GM15510 (cell line): ENCODE measurements around the gene VPS13A.

Experiments used
- POLR2A ChIP-seq: IDR thresholded peaks from 3 replicates; pipeline ENCODE4 v1.6.1; 2011; ENCODE audit warnings: borderline replicate concordance; ENCODE audit not compliant: insufficient read length; ENCODE audit errors: extremely low read depth

The VPS13A gene

DNA sequence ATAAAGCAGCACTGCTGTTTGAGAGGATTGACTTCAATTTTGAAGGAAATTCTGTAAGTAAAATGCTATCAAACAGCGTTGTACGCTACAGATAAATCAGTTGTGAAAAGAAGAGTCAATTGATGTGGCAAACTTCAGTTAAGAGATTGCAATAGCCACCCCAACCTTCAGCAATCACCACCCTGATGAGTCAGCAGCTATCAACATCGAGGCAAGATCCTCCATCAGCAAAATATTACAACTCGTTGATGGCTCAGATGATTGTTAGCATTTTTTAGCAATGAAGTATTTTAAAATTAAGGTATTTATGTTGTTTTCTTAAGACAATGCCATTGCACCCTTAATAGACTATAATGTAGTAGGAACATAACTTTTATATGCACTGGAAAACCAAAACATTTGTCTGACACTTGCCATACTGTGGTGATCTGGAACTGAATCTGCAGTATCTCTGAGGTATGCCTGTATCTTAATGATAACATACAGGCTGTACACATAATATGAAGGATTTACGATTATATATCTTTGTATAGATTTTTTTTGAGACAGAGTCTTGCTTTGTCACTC lies 47.5 kb downstream of the VPS13A start:
- TF ChIP-seq POLR2A: no peak

DNA sequence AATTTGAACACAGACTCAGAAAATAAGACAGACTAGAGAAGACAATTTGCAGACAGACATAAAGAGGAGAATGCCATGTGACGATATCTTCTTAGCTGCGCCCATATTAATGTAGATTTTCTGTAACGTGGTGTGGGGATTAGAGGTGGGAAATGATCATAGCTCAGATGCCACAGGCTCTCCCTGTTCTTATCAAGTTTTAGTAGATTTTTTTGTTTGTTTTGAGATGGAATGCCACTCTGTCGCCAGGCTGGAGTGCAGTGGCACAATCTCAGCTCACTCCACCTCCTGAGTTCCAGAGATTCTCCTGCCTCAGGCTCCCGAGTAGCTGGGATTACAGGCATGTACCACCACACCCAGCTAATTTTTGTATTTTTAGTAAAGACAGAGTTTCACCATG lies 59.4 kb downstream of the VPS13A start:
- no peak for TF ChIP-seq POLR2A

DNA sequence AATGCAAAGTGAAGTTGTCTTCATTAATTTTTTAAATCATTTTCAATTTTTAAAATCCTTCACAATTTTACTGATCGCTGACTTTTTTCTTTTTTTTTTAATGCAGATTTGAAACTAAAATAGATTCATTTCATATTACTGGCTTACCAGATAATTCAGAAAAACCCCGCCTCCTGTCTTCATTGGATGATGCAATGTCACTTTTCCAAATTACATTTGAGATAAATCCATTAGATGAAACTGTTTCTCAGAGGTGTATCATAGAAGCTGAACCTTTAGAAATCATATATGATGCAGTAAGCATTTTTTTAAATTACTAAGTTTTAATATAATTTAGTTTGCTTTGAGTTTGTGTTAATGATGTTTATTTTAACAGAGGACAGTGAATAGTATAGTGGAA lies 60.6 kb downstream of the VPS13A start:
- TF ChIP-seq POLR2A: no peak

DNA sequence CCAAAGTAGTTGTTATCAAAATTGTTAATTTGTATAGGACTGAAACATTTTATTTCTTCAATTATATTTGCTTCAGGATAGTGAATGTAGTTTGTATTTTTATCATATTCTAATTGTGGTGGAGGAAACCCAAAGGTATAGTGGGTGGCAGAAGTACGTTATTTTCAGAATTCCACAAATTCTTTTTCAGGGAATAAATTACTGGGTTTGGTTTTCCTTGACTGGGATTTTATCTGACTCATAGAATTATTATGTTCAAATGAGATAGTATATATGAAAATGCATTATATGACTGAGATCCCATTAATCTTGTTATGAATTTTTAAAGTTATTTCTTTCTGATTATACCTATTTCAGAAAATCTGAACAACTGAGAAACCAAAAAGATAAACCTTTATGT lies 73.7 kb downstream of the VPS13A start:
- no peak for TF ChIP-seq POLR2A

DNA sequence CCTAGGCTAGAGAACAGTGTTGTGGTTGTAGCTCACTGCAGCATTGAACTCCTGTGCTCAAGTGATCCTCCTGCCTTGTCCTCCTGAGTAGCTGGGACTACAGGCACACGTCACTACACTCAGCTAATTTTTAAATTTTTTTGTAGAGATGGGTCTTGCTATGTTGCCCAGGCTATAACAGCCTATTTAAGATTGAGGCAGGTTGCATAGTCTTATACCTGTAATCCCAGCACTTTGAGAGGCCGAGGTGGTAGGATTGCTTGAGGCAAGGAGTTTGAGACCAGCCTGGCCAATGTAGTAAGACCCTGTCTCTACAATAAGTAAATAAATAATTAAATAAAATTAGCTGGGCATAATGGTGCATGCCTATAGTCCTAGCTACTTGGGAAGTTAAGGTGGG lies 79.9 kb downstream of the VPS13A start:
- no peak for TF ChIP-seq POLR2A

DNA sequence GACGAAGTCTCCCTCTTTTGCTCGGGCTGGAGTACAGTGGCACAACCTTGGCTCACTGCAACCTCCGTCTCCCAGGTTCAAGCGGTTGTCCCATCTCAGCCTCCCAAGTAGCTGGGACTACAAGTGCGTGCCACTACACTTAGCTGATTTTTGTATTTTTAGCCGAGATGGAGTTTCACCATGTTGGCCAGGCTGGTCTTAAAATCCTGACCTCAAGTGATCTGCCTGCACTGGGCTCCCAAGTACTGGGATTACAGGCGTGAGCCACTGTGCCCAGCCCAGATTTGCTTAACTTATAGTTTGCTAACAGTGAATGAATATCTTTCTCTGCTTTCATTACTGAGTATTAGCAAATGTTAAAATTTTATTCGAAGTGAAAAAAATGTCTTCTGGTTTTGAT lies 84.3 kb downstream of the VPS13A start:
- no peak for TF ChIP-seq POLR2A

DNA sequence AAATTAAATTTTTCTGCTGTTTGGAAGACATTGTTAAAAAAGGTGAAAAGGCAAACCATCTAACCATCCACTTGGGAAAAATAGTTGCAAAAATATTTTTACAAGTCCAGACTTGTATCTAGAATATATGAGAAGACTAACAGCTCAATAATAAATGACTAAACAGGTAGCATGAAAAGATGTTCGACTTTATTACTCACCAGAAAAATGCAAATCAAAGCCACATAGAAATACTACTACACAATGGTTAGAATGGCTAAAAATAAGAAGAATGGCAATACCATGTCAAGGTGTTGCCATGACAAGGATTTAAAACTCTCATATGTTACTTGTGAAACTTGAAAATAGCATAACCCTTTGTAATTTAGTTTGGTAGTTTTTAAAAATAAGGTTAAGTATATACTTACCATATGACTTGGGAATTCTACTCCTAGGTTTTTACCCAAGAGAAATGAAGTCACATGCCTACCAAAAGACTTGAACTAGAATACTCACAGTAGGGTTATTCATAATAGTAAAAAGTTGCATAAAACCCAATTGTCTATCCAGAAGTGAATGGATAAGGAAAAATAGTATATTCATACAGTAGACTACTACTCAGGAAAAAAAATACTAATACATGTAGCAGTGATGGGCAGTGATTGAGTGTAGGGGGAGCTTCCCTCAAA lies 93.8 kb downstream of the VPS13A start:
- TF ChIP-seq POLR2A: no peak

DNA sequence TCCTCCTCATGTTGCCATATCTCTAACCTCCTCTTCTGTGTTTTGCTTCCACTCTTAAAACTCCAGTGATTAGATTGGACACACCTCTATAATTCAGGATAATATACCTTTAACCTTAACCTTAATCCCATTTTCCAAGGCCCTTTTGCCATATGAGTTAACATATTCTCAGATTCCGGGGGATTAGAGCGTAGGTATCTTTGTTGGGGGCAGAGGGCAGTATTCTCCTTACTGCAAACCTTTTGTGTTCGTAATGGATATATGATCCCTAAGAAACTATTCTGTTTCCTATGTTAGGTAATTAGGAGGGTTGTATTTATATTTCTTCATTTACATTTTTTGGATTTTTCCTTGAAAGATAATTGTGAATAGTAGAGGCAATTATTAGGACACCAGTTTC lies 99.5 kb downstream of the VPS13A start:
- TF ChIP-seq POLR2A: no peak

DNA sequence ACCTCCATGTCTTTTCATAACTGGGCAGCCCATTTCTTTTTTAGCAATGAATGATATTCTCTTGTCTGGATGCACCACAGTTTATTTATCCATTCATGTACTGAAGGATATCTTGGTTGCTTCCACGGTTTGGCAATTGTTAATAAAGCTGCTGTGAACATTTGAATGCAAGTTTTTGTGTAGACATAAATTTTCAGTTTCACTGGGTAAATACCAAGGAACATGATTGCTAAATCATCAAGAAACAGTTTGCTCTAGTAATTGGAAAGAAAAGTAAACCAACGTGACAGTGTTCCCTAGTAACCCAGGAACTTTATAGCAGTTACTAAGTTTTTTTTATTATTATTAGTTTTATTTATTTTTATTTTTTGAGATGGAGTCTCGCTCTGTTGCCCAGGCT lies 100.4 kb downstream of the VPS13A start:
- no peak for TF ChIP-seq POLR2A

DNA sequence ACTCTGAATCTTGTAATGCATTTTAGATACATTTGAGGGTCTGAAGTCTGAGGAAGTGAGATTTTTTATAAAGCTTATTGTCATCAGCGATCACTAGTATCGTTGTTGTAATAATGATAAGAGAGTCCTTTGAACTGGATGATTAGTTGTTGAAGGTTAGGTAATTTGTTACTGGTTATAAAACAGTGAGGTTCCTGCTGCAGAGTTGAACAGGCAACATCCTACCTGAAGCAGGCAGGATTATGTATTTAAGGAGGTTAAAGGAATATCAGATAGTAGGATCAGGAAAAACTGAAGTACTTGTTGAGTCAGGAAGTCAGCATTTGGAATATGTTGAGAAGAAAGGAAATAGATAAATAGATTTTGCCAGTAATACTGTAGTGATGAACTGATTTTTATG lies 106.7 kb downstream of the VPS13A start:
- TF ChIP-seq POLR2A: no peak

DNA sequence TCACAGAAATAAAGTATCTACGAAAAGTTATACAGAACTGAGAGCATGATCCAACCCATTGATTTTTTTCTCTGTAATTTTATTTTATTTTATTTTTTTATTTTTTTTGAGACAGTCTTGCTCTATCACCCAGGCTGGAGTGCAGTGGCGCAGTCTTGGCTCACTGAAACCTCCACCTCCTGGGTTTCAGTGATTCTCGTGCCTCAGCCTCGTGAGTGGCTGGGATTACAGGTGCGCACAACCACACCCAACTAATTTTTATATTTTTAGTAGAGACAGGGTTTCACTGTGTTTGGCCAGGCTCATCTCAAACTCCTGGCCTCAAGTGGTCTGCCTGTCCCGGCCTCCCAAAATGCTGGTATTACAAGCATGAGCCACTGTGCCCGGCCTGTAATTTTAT lies 107.3 kb downstream of the VPS13A start:
- no peak for TF ChIP-seq POLR2A

DNA sequence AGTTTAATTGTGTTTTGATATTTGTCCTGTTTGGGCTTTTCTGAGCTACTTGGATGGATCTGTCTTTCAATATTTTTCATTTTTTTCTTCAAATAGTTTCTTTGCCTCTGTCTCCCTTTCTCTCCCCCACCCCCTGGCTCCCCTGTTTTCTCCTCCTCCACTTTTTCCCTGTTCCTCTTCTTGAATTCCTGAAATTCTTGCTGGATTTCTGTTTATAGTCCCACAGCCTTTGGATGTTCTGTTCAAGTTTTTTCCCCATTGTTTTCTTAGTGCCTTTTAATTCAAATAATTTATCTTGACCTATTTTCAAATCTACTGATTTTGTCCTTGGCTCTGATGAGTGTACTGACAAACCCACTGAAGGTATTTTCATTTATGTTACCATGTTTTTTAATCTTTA lies 113.0 kb downstream of the VPS13A start:
- TF ChIP-seq POLR2A: no peak

DNA sequence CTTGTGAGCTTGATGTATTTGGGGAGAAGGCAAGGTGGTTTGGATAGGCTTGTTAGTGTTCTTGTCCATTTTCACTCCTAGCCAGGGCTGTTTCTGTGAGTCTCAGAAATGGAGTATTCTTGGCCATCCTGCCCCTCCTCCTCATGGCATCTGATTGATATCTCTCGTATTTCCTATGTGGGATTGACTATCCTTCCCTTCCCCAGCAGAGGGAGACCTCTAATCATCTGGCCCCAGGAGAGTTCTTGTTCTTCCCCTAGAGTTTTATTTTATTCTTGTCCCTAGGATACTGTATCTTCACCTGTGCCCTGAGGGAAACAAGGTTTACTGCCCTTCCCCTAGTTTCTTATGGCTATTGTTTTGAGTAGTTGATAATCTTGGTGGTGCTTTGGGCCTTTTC lies 114.4 kb downstream of the VPS13A start:
- TF ChIP-seq POLR2A: no peak

DNA sequence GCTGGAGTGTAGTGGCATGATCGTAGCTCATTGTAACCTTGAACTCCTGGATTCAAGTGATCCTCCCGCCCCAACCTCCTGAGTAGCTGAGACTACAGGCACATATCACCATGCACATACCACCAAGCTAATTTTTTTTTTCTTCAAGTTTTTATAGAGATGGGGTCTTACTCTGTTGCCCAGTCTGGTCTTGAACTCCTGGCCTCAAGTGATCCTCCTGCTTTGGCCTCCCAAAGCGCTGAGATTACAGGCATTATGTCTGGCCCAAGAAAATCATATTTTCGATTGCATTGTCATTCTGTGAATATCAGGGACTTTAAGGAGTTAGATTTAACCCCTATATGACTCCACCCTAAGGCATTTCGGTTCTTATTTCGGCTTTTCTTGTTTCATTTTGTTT lies 116.6 kb downstream of the VPS13A start:
- TF ChIP-seq POLR2A: no peak

DNA sequence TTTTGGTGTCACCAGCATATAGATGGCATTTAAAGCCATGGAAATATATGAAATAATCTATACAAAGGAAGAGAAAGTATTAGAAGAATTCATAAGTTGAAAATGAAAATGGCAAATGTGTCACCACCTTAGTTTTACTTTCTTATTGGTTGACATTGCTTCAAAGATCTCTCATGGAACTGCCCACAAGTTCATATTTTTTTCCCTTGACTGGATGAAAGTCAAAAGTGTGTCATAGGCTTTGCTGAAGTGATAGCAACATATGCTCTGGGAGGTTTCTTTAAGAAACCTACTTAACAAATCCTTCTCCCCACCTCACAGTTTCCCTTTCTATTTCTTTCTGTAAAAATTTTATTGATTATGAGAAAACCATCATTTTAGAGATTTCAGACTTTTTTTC lies 127.2 kb downstream of the VPS13A start:
- no peak for TF ChIP-seq POLR2A

DNA sequence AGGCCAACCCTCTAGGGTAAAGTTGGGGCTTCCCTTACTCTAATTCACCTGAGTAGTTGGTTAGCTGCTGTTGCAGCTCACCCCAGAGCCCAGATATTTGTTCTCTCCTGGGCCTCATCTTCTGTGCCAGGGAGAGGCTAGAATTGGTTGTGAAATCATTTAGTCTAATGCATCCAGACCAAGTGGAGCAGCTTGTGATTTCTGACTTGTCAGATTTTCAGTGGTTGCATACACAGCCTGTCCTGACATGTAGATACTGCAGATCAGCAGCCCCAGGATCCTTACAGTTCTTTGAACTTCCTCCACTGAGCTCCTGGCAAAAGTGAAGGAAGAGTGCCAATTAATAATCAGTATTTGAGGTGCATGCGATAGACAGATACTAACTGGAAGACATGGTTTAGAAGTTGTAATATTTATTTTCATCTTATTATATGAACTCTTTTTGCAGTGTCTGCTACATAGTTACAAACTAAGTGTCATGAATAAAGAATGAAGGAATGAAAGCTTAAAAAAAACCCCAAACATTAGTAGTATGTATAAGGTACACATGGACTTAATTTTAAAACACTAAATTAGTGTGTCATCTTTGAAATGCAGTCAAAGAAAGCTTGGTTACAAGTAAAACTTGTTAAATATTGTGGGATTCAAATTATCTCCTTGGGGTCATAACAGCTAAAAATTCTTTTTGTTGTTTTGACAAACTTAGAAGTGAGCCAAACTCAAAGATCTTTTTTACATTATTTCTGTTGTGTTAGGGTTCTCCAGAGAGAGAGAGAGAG lies 128.5 kb downstream of the VPS13A start:
- no peak for TF ChIP-seq POLR2A
